HG03175 (cell line): ENCODE measurements around the gene LRRC46.

Experiments used
- ATAC-seq: cut with Tn5 transposase; IDR thresholded peaks from one replicate; pipeline ENCODE4 v1.9.1; 2021; ENCODE audit warnings: mild to moderate bottlenecking, moderate library complexity; ENCODE audit not compliant: unreplicated experiment

The LRRC46 gene, protein sequence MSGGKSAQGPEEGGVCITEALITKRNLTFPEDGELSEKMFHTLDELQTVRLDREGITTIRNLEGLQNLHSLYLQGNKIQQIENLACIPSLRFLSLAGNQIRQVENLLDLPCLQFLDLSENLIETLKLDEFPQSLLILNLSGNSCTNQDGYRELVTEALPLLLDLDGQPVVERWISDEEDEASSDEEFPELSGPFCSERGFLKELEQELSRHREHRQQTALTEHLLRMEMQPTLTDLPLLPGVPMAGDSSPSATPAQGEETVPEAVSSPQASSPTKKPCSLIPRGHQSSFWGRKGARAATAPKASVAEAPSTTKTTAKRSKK

GRCh38 chr17:47831003-47831933 is at the start of gene LRRC46, which contains the start of gene MRPL10:
Gene LRRC46, plus strand, starts transcription at chr17:47831670. Its CDS starts 320 bp downstream, at chr17:47831990.
Gene MRPL10, minus strand, starts transcription at chr17:47831541. Its CDS starts 30 bp downstream, at chr17:47831511.
- peak; percentile 76 for ATAC-seq

- no peak for ATAC-seq
Measured at GRCh38 chr17:47785538-47786123, 45.8 kb upstream of the LRRC46 start.

GRCh38 chr17:47789611-47790561 is 41.6 kb upstream of the LRRC46 start:
- no peak for ATAC-seq

DNA sequence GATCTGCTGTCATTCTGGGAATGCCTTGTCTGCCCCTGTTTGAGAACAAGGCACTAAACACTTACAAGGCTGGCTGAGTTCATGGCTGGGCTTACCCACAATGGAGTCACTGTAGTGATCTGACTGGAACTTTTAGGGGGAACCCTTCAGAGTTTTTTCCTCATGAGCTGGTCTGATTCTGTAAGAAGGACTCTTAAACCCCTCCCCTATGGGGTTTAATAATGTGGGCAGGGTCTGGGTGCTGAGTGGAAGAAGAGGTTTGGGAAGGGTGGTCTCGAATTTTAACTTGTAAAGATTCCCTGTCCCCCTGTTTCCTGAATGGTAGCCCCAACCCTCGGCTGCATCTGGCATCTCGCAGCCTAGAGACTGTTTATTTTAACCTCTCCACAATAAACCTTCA is 40.4 kb upstream of the LRRC46 start:
- no peak for ATAC-seq

DNA sequence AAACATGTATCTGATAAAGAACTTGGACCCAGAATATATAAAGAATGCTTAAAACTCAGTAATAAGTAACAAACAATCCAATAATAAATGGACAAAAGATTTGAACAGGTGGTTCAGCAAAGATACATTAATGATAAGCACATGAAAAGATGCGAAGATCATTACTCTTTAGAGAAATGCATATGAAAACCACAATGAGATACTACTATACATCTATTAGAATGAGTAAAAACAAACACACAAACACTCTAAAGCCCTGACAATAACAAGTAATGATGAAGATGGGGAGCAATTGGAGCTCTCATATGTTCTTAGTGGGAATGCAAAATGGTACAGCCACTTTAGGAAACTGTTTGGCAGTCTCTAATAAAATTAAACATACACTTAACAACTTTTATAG is 39.0 kb upstream of the LRRC46 start:
- ATAC-seq = no peak

DNA sequence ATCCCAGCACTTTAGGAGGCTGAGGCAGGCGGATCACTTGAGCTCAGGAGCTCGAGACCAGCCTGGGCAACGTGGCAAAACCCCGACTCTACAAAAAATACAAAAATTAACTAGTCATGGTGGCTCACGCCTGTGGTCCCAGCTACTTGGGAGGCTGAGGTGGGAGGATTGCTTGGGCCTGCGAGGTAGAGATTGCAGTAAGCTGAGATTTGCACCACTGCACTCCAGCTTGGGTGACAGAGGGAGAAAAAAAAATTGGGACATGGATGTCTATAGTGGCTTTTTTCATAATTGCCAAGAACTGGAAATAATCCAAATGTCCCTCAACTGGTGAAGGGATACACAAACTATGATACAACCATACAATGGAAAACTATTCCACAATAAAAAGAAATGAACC is 38.5 kb upstream of the LRRC46 start:
- no peak for ATAC-seq

DNA sequence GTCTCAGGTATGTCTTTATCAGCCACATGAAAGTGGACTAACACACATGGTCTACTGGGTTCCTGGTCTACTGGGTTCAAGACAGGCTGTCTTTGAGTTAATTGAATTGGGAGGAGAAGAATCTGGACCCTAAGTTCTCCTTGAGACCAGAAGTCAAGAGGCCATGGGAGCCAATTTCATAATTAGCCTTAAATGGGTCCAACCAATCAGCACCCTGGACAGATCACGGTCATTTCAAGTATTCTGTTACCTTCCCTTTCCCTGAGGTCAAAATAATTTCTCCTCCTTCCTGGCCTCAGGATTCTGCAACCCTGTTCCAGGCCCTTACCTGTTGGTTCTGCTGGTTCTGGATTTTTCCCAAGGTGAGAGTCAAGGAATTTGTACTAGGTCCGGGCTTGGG is 33.7 kb upstream of the LRRC46 start:
- ATAC-seq = no peak

- no peak for ATAC-seq
Measured at GRCh38 chr17:47800686-47801085, 30.8 kb upstream of the LRRC46 start.

GRCh38 chr17:47801176-47801765 is 30.2 kb upstream of the LRRC46 start:
- ATAC-seq = no peak

GRCh38 chr17:47801906-47802305 is 29.6 kb upstream of the LRRC46 start:
- no peak for ATAC-seq

GRCh38 chr17:47802341-47803022 is 29.0 kb upstream of the LRRC46 start:
- no peak for ATAC-seq

GRCh38 chr17:47803201-47803600 is 28.3 kb upstream of the LRRC46 start:
- no peak for ATAC-seq

DNA sequence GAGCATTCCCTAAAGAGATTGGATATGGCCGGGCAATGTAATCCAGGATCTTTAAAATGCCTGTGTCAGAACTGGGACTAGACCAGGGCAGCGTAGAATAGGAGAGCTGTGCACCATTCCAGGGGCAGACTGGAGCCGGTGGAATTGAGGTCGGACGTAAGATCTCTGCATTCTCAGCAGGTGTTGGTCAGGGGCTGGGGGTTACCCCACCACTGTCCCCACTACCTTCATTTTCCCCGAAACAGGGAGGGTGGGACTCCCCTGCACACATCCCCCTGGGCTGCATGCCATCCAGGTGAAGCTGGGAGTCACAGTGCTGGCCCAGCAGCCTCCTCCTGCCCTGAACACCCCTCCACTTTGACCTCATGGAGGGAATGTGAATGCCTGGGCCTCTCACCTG is 27.7 kb upstream of the LRRC46 start:
- ATAC-seq = no peak

- no peak for ATAC-seq
Measured at GRCh38 chr17:47804461-47804860, 27.0 kb upstream of the LRRC46 start.

GRCh38 chr17:47806026-47806912 is 25.2 kb upstream of the LRRC46 start:
- ATAC-seq = no peak

GRCh38 chr17:47806913-47807255 is 24.6 kb upstream of the LRRC46 start:
- ATAC-seq = no peak

- ATAC-seq = no peak
Measured at GRCh38 chr17:47807421-47807820, 24.0 kb upstream of the LRRC46 start.

GRCh38 chr17:47808036-47808829 is 23.2 kb upstream of the LRRC46 start:
- ATAC-seq = no peak
